ENCODE results near the gene PDGFA. TPM values are rescaled to one million over a fixed set of nuclear protein-coding genes. Genes with fewer than 3 reads are reported as not detected.

Gene PDGFA
- total RNA-seq, 1 donor from 2014 or later = 94.8 TPM

DNA sequence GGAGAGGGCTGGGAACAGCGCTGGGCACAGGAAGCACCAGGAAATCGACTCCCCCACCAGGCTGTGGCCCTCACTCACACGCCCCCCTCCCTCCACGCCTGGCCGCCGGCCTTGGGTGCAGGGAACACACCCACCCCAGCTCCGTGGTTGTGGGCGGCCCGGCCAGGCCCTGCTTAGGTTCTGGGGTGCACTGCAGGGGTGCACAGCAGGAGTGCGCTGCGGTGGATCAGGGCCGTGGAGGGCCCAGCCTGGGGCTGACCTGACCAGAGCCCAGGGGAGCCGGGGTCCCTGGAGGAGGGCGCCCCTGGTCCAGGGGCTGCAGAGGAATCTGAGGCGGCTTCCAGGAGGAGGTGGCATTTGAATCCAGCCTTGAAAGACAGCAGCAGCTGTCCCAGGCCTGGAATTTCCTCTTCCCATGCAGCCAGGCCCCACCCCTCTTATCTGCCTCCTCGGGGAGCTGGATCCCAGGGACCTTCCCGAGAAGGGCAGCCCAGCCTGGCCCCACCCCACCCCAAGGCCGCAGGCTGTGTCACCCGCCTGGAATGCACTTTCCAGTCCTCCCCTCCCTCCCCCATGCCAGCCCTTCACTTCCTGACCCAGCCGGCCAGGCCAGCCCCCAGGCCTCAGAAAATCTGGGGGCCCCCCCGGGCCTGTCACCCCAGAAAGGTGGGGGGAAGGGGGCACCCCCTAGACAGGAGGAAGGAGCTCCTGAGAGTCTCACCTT, 18.4 kb upstream of the PDGFA start:
- peak; percentile 30 to 68 for DNase-seq (ENCODE audit: low read depth in 2 of 2)

DNA sequence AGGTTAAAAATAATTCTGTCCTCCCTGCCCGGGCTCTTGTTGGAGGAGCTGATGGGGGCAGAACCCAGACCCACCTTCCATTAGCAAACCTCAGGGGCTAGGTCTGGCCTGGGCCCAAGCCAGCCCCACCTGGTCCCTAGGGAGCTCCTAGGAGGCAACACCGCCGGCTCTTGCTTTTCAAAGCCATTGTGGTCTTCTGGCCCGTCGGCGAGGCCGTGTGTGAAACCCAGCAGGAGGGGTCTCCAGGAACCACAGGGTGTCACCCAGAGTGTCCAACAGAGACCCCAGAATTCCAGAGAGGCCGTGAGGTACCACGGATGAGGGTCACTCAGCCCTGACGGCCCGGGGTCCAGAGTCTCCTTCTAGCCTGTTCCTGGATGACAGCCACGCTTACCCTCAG, 16.6 kb upstream of the PDGFA start:
- no peak for DNase-seq (ENCODE audit: low read depth in 2 of 2)

DNA sequence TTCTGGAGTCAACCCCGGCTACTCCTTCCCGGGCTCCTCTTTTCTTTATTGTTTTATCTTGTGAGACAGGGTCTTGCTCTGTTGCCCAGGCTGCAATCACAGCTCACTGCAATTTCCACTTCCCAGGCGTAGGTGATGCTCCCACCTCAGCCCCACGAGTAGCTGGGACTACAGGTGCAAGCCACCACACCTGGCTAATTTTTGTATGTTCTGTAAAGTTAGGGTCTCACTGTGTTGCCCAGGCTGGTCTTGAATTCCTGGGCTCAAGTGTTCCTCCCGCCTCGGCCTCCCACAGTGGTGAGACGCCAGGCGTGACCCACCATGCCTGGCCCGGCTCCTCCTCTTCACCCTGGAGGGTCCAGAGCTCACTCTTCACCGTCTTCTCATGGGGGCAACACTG, 15.3 kb upstream of the PDGFA start:
- no peak for DNase-seq (ENCODE audit: low read depth in 2 of 2)

DNA sequence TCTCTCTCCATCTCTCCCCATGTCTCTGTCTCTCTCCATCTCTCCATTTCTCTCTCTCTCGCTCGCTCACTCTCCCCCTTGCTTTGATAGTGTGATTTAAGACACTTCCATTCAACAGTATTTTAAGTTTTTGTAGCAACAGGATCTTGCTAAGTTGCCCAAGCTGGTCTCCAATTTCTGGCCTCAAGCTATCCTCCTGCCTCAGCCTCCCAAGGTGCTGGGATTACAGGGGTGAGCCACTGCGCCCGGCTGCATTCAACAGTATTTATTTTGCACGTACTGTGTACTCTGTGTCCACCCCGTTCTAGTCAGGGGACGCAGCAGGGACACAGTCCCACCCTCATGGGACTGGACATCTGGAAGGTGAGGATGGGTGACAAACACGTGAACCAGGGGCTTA, 14.4 kb upstream of the PDGFA start:
- no peak for DNase-seq (ENCODE audit: low read depth in 2 of 2)

DNA sequence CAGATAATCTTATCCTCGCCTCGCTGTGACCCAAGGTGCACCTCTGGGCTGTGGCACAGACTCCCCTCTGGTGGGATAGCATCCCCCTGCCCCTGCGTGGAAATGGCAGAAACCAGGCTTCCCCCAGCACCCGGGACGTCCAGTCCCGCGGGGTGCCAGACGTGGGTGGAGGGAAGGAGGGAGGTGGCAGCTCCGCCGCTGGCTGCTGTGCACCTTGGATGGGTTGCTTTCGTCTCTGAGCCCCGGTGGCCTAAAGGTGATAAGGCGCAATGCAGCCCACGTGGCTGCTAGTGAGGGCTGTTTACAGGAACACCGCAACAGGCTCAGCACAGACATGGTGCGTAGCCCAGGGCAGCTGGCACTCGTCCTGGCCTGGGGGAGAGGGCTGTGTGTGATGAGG, 13.6 kb upstream of the PDGFA start:
- DNase-seq (ENCODE audit: low read depth in 2 of 2) = no peak

DNA sequence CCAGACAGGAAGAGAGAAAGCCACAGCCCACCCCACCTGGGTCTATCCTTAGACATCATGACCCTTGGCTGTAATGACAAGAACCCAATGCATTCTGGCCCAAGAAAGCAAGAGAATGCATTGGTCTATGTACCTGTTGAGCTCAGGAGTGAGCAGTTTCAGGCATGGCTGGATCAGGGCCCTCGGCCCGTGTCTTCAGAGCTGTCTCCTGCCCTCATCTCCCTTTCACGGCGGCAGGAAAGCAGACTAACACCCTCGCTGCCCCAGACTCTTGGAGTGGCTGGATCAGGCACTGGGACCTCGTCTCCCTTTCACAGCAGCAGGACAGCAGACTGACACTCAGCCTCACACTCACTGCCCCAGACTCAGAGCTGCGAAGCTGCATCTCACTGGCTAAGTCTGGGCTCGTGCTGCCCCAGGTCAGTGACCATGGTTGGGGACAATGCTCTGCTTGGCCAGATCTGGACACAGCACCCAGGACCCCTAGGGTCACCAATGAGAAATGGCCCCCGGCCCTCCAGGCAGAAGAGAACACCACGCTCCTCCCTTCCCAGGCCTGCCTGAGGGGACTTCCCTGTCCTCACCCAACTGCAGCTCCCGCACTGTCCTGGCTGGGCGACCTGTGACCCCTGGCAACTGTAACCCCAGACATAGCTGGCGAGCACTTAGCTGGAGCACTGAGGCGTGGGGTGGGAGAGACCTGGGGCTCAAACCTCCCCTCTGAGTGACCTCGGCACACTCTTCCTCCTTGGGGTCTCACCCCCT, 12.9 kb upstream of the PDGFA start:
- DNase-seq (ENCODE audit: low read depth in 2 of 2) = no peak

DNA sequence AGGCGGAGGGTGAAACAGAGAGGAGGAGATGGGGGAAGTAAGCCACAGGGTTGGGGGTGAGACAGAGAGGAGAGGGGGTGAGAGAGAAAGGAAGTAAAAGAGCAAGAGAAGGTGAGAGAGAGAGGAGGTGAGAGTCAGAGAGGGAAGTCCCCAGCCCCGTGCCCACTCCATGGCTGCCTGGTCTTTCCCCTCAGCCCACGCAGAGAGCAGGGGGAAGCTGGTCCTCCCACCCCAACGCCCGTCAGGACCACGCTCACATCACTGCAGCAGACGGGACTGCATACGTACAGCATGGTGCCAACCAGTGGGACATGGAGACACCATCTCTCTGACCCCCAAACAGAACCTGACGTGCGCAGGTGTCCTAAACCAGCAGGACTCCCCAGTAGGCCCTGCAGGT, 12.1 kb upstream of the PDGFA start:
- no peak for DNase-seq (ENCODE audit: low read depth in 2 of 2)

DNA sequence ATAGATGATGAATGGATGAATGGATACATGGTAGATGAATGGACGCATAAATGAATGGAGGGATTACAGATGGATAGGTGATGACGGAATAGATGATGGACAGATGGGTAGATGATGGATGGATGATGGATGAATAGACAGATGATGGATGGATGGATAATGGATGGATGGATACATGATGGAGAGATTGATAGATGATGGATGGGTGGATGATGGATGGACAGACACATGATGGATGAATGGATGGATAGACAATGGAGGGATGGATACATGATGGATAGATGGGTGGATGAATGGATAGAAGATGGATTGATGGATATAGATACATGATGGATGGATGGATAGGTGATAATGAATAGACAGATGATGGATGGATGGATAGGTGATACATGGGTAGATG, 8.8 kb upstream of the PDGFA start:
- DNase-seq (ENCODE audit: low read depth in 2 of 2) = no peak

DNA sequence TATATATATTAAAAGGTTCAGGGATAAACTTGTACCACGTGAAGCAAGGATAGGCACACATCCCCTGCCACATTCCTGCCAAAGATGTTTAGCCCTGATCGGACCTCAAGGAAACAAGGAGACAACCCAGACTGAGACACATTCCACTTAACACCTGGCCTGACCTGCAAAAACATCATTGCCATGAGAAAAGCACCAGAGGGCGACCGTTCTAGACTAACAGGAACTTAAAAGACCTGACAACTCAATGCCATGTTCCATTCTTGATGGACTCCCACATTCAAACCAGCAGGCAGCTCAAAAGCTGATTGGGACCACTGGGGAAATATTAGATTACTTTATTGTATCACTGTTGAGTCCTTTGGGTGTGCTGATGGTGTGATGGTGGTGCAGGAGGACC, 8.1 kb upstream of the PDGFA start:
- no peak for DNase-seq (ENCODE audit: low read depth in 2 of 2)

DNA sequence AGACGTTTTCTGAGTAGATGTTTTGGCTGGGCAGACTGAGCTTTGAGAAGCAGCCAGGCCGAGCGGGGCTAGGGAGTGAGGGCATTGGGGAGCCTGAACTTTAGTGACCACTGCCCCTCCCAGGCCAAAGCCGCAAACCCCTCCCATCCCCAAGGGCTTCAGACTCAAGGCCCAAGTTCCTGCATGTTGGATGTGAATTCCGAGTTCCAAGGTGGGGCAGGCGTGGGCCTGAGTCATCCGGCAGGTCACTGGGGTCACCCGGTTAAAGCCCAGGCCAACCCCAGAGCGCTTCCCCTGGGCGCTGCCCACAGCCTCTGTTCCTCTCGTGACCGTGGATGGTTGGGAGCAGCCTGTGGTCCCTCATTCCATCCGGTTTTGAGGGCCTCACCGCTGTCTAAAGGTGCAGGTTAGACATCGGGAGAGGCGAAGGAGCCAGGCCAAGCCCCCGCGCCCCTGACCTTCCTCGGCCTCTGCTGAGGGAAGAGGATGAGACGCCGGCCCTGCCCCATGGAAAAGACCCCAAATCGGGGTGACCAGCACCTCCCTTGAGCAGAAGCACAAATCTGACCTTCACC, 6.9 kb upstream of the PDGFA start:
- no peak for DNase-seq (ENCODE audit: low read depth in 2 of 2)

DNA sequence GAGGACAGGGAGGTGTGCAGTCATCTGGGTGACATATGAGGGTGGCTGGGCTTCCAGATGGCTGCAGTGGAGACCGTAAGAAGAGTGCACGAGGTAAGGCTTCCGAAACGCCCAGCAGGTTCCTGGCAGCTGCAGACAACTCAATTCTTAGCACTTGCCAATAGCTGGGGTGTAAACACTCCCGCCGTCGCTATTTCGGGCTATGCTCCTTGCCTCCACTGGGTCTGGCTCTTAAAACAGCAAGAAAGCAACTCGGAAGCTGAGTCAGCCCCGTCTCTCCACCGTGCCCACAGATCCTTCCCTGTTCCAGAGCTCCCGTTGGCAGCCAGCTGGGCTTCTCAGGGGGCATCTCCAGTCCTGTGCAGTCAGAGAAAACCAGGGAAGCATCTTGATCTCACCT, 6.1 kb upstream of the PDGFA start:
- DNase-seq (ENCODE audit: low read depth in 2 of 2) = no peak

DNA sequence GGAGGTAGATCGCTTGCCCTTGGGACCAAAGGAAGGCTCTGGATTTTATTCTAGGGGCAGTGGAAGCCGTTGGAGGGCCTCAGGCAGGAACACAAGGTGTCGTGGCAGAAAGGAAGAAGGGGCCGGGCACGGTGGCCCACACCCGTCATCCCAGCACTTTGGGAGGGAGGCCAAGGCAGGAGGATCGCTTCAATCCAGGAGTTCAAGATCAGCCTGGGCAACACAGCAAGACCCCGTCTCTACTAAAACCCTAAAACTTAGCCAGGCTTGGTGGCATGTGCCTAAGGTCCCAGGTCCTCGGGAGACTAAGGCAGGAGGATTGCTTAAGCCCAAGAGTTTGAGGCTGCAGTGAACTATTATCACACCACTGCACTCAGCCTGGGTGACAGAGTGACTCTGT, 5.2 kb upstream of the PDGFA start:
- no peak for DNase-seq (ENCODE audit: low read depth in 2 of 2)

DNA sequence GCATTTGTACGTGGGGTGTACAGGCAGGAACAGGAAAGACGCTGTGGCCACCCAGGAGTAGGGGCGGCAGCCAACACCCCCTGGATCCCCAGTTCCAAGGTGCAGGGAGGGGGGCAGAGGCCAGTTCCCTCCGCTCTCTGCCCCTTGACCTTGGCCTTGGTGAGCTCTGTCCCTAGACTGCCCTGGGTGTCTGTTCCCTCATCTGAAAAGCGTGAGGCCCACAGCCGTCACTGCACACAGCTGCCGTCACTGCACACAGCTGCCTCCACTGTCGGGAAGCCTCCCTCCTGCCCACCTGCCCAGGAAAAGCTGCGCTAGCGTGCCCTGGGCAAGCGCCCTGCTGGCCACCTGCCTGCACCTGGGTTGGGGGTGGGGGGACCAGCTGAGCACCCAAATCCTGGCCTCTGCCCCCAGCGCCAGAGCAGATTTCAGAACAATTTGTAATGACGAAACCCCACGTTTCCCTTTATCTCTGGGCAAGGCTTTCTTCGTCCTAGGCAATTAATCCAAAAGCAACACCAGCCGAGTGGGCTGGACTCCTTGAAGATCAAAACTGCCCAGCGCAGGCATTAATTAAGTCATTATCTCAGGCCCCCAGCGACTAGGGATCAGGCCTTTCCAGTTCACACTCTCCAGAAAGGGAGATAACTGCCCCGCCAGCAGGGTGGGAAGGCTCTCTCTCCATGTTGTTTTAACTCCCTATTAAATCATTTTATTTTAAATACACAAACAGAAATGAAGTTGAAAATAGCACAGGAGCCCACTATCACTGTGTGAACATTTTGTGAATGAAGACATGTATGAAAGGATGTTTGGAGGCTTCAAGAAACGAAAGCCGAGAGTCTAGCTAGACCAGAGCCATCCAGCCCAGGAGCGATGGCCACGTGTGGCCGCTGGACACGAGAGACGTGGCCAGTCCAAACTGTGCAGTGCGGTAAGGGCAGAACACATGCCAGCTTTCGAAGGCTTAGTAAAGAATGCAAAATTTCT, 4.0 kb upstream of the PDGFA start:
- DNase-seq (ENCODE audit: low read depth in 2 of 2) = no peak

DNA sequence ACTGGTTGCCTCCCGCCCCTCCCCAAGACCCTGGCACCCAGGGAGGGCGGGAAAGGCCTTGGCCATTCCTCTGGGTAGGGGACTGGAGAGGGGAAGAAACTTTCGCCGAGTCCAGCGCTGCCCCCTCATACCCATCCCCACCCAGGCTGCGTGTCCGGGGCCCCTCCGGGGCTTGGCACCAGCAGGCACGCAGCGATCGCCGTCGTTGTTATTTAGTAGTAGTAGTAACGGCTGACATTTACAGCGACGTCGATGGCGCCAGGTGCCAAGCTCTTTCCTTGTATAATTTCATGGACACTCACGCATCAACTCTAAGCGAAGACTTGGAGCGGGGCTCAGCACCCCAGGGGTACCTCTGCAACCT, 3.3 kb upstream of the PDGFA start:
- DNase-seq (ENCODE audit: low read depth in 2 of 2) = no peak

DNA sequence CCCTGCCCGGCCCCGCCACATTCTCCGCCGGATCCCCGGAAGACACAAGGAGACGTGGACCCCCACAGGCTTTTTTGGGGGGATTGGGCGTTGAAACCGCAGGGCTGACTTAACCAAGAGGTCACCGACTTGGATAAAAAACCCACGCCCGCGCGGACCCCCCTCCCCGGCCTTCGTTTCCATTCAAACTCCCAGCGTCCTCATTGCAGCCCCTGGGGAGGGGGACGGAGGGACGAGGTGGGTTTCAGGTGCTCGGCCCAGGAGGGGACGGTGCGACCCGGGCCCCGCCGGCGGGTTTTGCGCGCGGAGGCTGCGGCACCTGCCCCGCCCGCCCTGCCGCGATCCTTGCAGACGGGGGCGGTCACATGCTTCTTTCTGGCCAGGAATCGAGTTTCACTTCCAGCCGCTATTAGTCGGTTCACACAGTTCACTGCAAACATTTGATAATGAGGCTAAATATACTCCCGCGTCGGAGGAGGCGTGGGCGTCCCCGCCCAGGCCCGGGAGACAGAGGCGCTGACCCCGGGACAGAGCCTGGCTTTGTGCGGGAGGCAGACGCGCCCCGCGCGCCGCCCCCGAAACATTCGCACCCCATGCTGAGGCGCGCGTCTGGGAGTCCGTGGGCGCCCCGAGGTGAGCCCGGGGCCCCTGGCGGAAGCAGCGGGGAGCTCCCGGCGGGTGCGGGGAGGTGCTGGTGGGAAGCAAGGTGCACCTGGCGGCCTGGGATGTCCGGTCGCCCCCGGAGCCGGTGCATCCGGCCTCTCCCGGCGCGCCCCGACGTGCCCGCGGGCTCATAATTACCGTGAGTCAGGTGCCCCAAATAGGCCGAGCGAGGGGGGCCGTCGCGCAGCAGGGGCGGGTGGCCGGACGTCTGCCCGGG, 2.7 kb upstream of the PDGFA start:
- DNase-seq (ENCODE audit: low read depth in 2 of 2) = peak; percentile 60 to 61

DNA sequence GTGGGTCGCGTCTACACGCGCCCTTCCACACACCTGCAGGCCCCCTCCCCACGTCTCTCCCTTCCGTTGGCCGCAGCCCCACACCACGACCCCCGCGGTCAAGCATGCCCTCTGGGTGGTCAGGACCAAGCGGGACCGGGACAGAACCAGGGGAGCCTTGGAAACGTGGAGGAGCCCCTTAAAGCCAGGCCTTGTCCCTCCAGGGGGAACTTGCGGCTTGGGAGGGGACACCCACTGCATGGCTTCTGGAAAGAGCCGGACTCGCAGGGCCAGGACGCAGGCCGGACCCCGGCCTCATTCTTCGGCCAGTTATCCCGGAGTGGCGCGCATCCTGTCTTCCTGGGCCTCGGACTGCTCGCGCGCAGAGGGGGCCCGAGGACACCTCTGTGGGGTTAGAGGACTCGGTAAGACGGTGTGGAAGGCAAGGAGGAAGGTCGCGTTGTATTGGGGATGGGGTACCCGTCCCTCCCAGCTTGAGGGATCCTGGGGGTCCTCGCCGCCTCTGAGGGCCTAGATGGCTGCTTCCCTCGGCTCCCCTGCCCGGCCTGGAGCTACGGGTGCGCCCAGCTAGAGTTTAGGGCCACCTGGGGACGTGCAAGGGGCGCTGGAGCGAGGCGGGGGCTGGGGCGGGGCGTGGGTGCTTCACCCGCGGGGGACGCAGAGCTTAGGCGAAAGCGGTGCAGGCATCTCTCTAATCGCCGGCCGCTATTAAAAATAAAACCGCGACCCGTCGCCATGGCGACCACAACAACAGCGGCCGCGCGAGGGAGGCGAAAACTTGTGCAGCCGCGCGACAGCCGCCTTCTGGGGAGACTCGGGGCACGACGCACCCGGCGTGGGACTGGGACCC, 1.8 kb upstream of the PDGFA start:
- DNase-seq (ENCODE audit: low read depth in 2 of 2) = peak; percentile 57 to 76

DNA sequence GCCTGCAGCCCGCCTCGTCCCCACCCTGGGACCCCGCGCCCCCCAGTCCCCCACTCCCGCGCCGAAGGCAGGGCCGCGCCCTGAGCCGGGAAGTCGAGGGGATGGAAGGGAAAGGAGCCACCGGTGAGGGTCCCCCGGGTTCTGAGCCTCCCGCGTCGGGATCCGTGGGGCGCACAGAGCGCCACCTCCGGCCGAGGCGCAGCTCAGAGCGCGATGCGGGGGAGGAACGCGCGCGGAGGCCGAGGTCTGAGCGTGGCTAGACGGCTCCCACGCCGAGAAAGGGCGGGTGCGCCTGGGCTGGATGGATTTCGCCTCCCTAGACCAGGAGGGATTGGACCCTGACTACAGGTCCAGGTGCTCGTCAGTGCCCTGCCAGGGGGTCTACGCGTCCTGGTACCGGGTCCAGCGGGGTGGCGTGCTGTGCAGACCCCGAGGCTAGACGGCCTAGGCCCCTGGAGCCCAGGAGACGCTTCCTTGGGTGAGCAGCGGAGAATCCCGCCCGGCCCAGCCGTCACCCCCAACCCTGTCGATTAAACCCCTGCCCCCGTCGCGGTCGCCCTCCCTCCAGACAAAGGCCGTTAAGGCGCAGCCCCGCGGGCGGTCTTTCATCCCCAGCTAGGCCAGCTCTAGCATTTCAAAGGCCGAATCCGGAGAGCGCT, 986 bp upstream of the PDGFA start:
- peak in 1 of 2 donors; percentile 20 for DNase-seq (ENCODE audit: low read depth in 2 of 2)

DNA sequence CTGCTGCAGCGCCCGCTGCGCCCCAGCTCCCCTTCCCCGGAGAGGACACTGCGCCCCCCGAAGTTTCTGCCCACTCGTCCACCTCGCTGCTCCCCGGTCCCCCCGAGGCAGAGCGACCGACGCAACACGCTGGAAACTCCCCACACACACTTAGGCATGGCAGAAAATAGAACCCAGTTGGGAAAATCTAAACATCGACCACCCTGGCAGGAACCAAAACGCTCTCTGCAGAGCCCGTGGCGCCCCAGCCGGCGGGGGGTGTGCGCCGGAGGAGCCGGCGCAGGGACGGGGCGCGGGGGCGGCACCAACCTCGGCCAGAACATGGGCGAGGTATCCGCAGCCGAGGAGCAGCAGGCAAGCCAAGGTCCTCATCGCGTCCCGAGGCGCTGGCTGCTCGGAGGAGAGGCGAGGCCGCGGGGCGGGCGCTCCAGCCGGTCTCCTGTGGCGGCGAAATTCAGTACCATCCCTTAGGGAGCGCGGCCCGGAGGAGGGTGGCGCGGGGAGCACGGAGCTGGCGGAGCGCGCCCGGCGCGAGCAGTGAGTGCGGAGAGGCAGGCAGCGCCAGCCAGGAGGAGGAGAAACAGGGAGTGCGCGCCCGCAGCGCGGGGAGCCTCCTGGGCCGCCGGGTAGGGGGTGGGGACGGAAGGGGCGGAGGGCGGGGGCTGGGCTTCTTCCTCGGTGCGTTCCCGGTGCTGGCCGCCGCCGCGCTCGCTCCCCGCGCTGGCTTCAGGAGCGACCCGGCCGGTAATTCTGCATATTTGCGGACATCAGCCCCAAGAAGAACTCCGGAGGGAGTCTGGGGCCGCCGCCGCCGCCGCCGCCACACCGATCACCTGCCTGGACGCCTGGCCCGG, 789 bp downstream of the PDGFA start:
- peak; percentile 82 to 87 for DNase-seq (ENCODE audit: low read depth in 2 of 2)

Data from lung microvascular endothelial cell (primary cell).